ENCODE results near the gene PRSS21.

PRSS21 gene

GRCh38 chr16:2846511-2847310 lies 29.7 kb downstream of the PRSS21 start:
- DNase-seq = no peak

GRCh38 chr16:2848933-2849725 lies 32.1 kb downstream of the PRSS21 start:
- DNase-seq = no peak

GRCh38 chr16:2852003-2852730 lies 35.1 kb downstream of the PRSS21 start:
- no peak for DNase-seq

- no peak for DNase-seq
Measured at GRCh38 chr16:2852731-2853507, 35.9 kb downstream of the PRSS21 start.

- DNase-seq = no peak
Measured at GRCh38 chr16:2853531-2854073, 36.6 kb downstream of the PRSS21 start.

GRCh38 chr16:2854700-2855309 lies 37.8 kb downstream of the PRSS21 start:
- no peak for DNase-seq

- no peak for DNase-seq
Measured at GRCh38 chr16:2855536-2855935, 38.5 kb downstream of the PRSS21 start.

- no peak for DNase-seq
Measured at GRCh38 chr16:2856061-2856670, 39.1 kb downstream of the PRSS21 start.

- DNase-seq = no peak
Measured at GRCh38 chr16:2856686-2857450, 39.8 kb downstream of the PRSS21 start.

GRCh38 chr16:2857451-2858244 lies 40.6 kb downstream of the PRSS21 start, which contains the start of gene PRSS22:
TSS of gene PRSS22 (minus strand) at chr16:2858170. CDS start at chr16:2858104, 66 bp downstream.
- DNase-seq = no peak

- no peak for DNase-seq
Measured at GRCh38 chr16:2858245-2859025, 41.4 kb downstream of the PRSS21 start.

- DNase-seq = no peak
Measured at GRCh38 chr16:2859686-2860265, 42.7 kb downstream of the PRSS21 start.

GRCh38 chr16:2860826-2861567 lies 44.0 kb downstream of the PRSS21 start:
- peak; percentile 1 for DNase-seq

GRCh38 chr16:2865651-2866050 lies 48.6 kb downstream of the PRSS21 start:
- no peak for DNase-seq

GRCh38 chr16:2866431-2866830 lies 49.4 kb downstream of the PRSS21 start:
- no peak for DNase-seq

- no peak for DNase-seq
Measured at GRCh38 chr16:2867661-2867986, 50.6 kb downstream of the PRSS21 start.

- DNase-seq = peak; percentile 78
Measured at GRCh38 chr16:2867987-2868789, 51.2 kb downstream of the PRSS21 start.

Measured in NCI-H446 treated with DMSO at 0.1 percent for 48 hours (cell line).